Thyroid gland (tissue), 4 donors: ENCODE data around the gene EZH2.

Source experiments
- CTCF ChIP-seq, 6 experiments: fragments of 200-600 bp in 3 of 6; fragments of 450-650 bp in 3 of 6; sonication (generic) in 3 of 6; IDR thresholded peaks; one replicate each; pipeline ENCODE4 v1.5.1; 2016 to 2019; ENCODE audit warnings: antibody characterized with exemption in 6 of 6, mild to moderate bottlenecking in 2 of 6, inconsistent platforms in 1 of 6, moderate library complexity in 1 of 6
- POLR2A ChIP-seq, 2 donors: fragments of 450-650 bp; IDR thresholded peaks; one replicate each; pipeline ENCODE4 v1.6.1; 2017; ENCODE audit warnings: antibody characterized with exemption in 2 of 2, mild to moderate bottlenecking in 2 of 2, moderate library complexity in 1 of 2

DNA sequence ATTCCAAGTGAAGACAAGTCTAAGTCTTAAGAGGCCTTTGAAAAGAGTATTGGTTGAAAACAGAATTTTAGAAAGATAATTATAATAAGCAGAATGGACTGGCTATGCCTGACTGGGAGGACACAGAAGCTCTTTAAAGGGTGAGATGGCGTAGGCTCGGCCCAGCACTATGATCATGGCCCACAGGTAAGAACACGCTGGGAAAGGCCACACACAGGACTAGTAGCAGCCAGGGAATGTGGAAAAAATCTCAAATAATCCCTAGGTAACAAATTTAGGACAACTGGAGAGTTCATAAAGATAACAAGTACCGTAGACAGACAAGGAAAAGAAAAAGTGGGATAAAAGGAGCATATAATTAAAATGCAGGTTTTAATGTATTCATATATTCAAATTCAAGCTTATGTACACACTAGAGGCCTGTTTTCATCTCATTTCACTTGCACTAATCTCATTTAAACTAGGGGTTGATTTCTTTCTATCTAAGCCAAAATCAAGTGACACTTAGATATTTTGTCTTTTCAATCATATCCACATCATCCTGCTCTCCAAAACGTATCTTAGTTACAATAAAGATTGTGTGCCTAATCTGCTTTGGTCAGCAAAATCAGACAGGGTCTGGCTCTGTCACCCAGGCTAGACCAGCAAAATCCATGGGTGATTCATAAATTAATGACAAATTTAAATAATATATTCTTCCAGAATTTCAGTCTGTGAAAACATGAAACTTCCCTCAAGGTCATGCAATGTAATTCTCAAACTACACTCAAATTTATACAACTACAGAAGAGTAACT is 53.0 kb downstream of the EZH2 start:
- TF ChIP-seq CTCF (IDR thresholded peaks at IDR 0.05) = no peak
- no peak for TF ChIP-seq POLR2A (IDR thresholded peaks at IDR 0.05)
